Lower leg skin (tissue), 3 donors: ENCODE data around the gene GPATCH1.

ENCODE experiments used
- POLR2A ChIP-seq, 2 donors: fragments of 450-650 bp; IDR thresholded peaks; one replicate each; pipeline ENCODE4 v1.6.1; 2016 to 2017; ENCODE audit warnings: antibody characterized with exemption in 2 of 2, mild to moderate bottlenecking in 1 of 2, moderate library complexity in 1 of 2
- TF ChIP-seq, protein P1 (sequence below), 3 donors: fragments of 450-650 bp; IDR thresholded peaks; one replicate each; pipeline ENCODE4 v1.5.1; 2016; ENCODE audit warnings: antibody characterized with exemption in 3 of 3, mild to moderate bottlenecking in 3 of 3, moderate library complexity in 2 of 3

- TF ChIP-seq, protein P1, sequence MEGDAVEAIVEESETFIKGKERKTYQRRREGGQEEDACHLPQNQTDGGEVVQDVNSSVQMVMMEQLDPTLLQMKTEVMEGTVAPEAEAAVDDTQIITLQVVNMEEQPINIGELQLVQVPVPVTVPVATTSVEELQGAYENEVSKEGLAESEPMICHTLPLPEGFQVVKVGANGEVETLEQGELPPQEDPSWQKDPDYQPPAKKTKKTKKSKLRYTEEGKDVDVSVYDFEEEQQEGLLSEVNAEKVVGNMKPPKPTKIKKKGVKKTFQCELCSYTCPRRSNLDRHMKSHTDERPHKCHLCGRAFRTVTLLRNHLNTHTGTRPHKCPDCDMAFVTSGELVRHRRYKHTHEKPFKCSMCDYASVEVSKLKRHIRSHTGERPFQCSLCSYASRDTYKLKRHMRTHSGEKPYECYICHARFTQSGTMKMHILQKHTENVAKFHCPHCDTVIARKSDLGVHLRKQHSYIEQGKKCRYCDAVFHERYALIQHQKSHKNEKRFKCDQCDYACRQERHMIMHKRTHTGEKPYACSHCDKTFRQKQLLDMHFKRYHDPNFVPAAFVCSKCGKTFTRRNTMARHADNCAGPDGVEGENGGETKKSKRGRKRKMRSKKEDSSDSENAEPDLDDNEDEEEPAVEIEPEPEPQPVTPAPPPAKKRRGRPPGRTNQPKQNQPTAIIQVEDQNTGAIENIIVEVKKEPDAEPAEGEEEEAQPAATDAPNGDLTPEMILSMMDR (IDR thresholded peaks at IDR 0.05): no peak
- TF ChIP-seq POLR2A (IDR thresholded peaks at IDR 0.05): no peak
Observed at GRCh38 chr19:33063356-33063752, 17.6 kb upstream of the GPATCH1 start.
